HepG2 (cell line): Measurements from ENCODE around the gene TRIM54. TPM values are rescaled to one million over a fixed set of nuclear protein-coding genes. Genes with fewer than 3 reads are reported as not detected.

Experiments used
- ATAC-seq: fragments of 200-7000 bp; cut with Tn5 transposase; 3 replicates; pipeline ENCODE4 v1.9.1; 2020; ENCODE audit warnings: mild to moderate bottlenecking, moderate library complexity
- BruUV-seq: library from RNA; stranded (reverse); fragments of 400-500 nt; replicated peaks from 2 replicates; lab custom pipeline; 2021; lab: Mats Ljungman, UMichigan
- CTCF ChIA-PET: fragments of 300-600 bp; formaldehyde crosslinking; extraction: SDS; loops from one replicate; lab custom pipeline; 2021; ENCODE audit warnings: low total read pairs, inconsistent platforms, low intra/inter-chr PET ratio; lab: Yijun Ruan, JAX
- POLR2A ChIA-PET: fragments of 350-600 bp; sonication (Branson Sonifier 250); formaldehyde crosslinking; loops from one replicate; lab custom pipeline; 2020; ENCODE audit warnings: antibody characterized with exemption, inconsistent platforms; lab: Yijun Ruan, JAX
- DNase-seq: peaks from one replicate; pipeline ENCODE4 v3.0.0-alpha.2; 2015; ENCODE audit warnings: low spot score
- FAIRE-seq: peaks from 3 replicates; lab custom pipeline; 2011; peaks lifted over from hg19 to GRCh38; lab: Jason Lieb, UNC
- H2AFZ ChIP-seq: one replicate; pipeline ENCODE4 v1.6.1; 2011; ENCODE audit warnings: low read length, inconsistent platforms
- H3K27ac ChIP-seq: fragments of 300-600 bp; 3 replicates; pipeline ENCODE4 v1.8.0; 2011; ENCODE audit warnings: mixed run types, mild to moderate bottlenecking, mixed read lengths, low read length, inconsistent platforms; ENCODE audit not compliant: insufficient read depth; ENCODE audit errors: extremely low read length
- H3K27me3 ChIP-seq, 2 experiments: fragments of 200-600 bp in 1 of 2; 2 replicates in 1 of 2; 3 replicates in 1 of 2; pipeline versions ENCODE4 v1.6.0 to v1.8.0; 2011; ENCODE audit warnings: low read length in 2 of 2, mild to moderate bottlenecking in 2 of 2, moderate library complexity in 2 of 2, inconsistent platforms in 1 of 2; ENCODE audit not compliant: insufficient read depth in 2 of 2, control insufficient read depth in 1 of 2
- H3K36me3 ChIP-seq, 2 experiments: fragments of 200-600 bp in 1 of 2; replicated peaks in 1 of 2; 2 replicates in 1 of 2; 3 replicates in 1 of 2; pipeline versions ENCODE4 v1.5.1 to v1.8.0; 2011; ENCODE audit warnings: low read length in 2 of 2, inconsistent platforms in 1 of 2; ENCODE audit not compliant: insufficient read depth in 2 of 2, control insufficient read depth in 1 of 2
- H3K4me1 ChIP-seq: 2 replicates; pipeline ENCODE4 v1.5.1; 2012; ENCODE audit warnings: low read length, inconsistent platforms; ENCODE audit not compliant: insufficient read depth
- H3K4me2 ChIP-seq: 2 replicates; pipeline ENCODE4 v1.6.0; 2011; ENCODE audit warnings: low read depth, low read length, inconsistent platforms
- H3K4me3 ChIP-seq, 3 experiments: fragments of 200-600 bp in 1 of 3; sonication (generic), shearing (Covaris generic) in 1 of 3; replicated peaks in 1 of 3; 2 replicates each; pipeline ENCODE4 v1.5.1; 2011 to 2016; ENCODE audit warnings: low read length in 3 of 3, inconsistent platforms in 2 of 3, low read depth in 2 of 3, mild to moderate bottlenecking in 2 of 3, control low read depth in 1 of 3, mixed read lengths in 1 of 3; ENCODE audit not compliant: insufficient read depth in 1 of 3
- H3K79me2 ChIP-seq: one replicate; pipeline ENCODE4 v1.6.1; 2011; ENCODE audit warnings: low read length, inconsistent platforms; ENCODE audit not compliant: insufficient read depth
- H3K9ac ChIP-seq: 2 replicates; pipeline ENCODE4 v1.6.0; 2011; ENCODE audit warnings: mild to moderate bottlenecking, low read depth, low read length, inconsistent platforms; ENCODE audit not compliant: insufficient read depth
- H3K9me3 ChIP-seq: 2 replicates; pipeline ENCODE4 v1.5.1; 2012; ENCODE audit warnings: mild to moderate bottlenecking, low read length
- H4K20me1 ChIP-seq: 2 replicates; pipeline ENCODE4 v1.6.0; 2011; ENCODE audit warnings: inconsistent platforms, mild to moderate bottlenecking, low read length, moderate library complexity; ENCODE audit not compliant: insufficient read depth
- AKAP8 ChIP-seq: sonication (generic); formaldehyde crosslinking; IDR thresholded peaks from 2 replicates; pipeline ENCODE4 v1.5.1; 2020; ENCODE audit warnings: mild to moderate bottlenecking, missing genetic modification reagents
- EEA1 ChIP-seq: sonication (generic); formaldehyde crosslinking; IDR thresholded peaks from 2 replicates; pipeline ENCODE4 v1.5.1; 2020; ENCODE audit warnings: mild to moderate bottlenecking, missing genetic modification reagents, borderline replicate concordance
- FOSL1 ChIP-seq: sonication (generic); formaldehyde crosslinking; IDR thresholded peaks from 2 replicates; pipeline ENCODE4 v1.9.0; 2021; ENCODE audit warnings: missing genetic modification reagents, borderline replicate concordance
- FOXC1 ChIP-seq: sonication (generic); formaldehyde crosslinking; IDR thresholded peaks from 2 replicates; pipeline ENCODE4 v1.8.0; 2022; ENCODE audit warnings: mild to moderate bottlenecking, missing genetic modification reagents, borderline replicate concordance
- GATAD1 ChIP-seq: IDR thresholded peaks from 2 replicates; pipeline ENCODE4 v1.6.1; 2016; ENCODE audit warnings: missing genetic modification reagents, missing compliant biosample characterization
- NFE2L1 ChIP-seq: sonication (generic); formaldehyde crosslinking; IDR thresholded peaks from 2 replicates; pipeline ENCODE4 v1.4.0; 2020; ENCODE audit warnings: missing genetic modification reagents, mild to moderate bottlenecking, borderline replicate concordance
- PHF20 ChIP-seq: sonication (generic); formaldehyde crosslinking; IDR thresholded peaks from 2 replicates; pipeline ENCODE4 v1.5.0; 2020; ENCODE audit warnings: mild to moderate bottlenecking, missing genetic modification reagents
- RCOR2 ChIP-seq: IDR thresholded peaks from 2 replicates; pipeline ENCODE4 v1.6.1; 2016; ENCODE audit warnings: missing biosample characterization, missing genetic modification reagents
- ZBTB38 ChIP-seq: sonication (generic); formaldehyde crosslinking; IDR thresholded peaks from 2 replicates; pipeline ENCODE4 v1.5.1; 2020; ENCODE audit warnings: mild to moderate bottlenecking, missing genetic modification reagents
- ZFY ChIP-seq: sonication (generic); formaldehyde crosslinking; IDR thresholded peaks from 2 replicates; pipeline ENCODE4 v1.4.0; 2020; ENCODE audit warnings: missing genetic modification reagents
- ZNF224 ChIP-seq: sonication (generic); formaldehyde crosslinking; IDR thresholded peaks from 2 replicates; pipeline ENCODE4 v1.5.0; 2020; ENCODE audit warnings: mild to moderate bottlenecking, missing genetic modification reagents
- ZNF850 ChIP-seq: sonication (generic); formaldehyde crosslinking; conservative IDR thresholded peaks from 2 replicates; pipeline ENCODE4 v1.9.0; 2021; ENCODE audit warnings: mild to moderate bottlenecking, missing genetic modification reagents
- WGBS: methylation state at CpG from one replicate; pipeline ENCODE4 v1.1.6; 2017; ENCODE audit warnings: low lambda C conversion rate; 5-methylcytosine and 5-hydroxymethylcytosine counted together
- in situ Hi-C: cut with HindIII; loops from 2 replicates; pipeline ENCODE4 v1.10.0; 2017; ENCODE audit warnings: low pct_unique_long_range_greater_than_20kb; ENCODE audit not compliant: extremely low pct_ligation_motif_present
- intact Hi-C: fragments of 100-400 bp; cut with micrococcal nuclease; formaldehyde crosslinking; loops from one replicate; pipeline ENCODE4 v1.10.0; 2022; ENCODE audit not compliant: unreplicated experiment
- polyA plus RNA-seq, 8 experiments: library from polyadenylated mRNA; depleted of rRNA in 3 of 8; stranded (reverse) in 7 of 8; unstranded in 1 of 8; fragments of >200 nt; fragmentation: Illumina TruSeq in 4 of 8; extraction: Trizol in 4 of 8; gene quantifications; 2 replicates each; pipeline versions ENCODE4 v1.2.1 to v1.2.3, GENCODE V29; 2011 to 2016; ENCODE audit warnings: low read depth in 4 of 8, missing spikeins in 1 of 8, mixed read lengths in 1 of 8; ENCODE audit not compliant: insufficient read depth in 1 of 8
- total RNA-seq, 5 experiments: library from RNA; depleted of rRNA; stranded (reverse); fragments of >200 nt; fragmentation: Illumina TruSeq; extraction: Trizol; gene quantifications; 2 replicates each; pipeline ENCODE4 v1.2.3, GENCODE V29; 2016; ENCODE audit warnings: low read depth in 1 of 5
- TF ChIP-seq, protein P1 (sequence below): sonication (generic); formaldehyde crosslinking; IDR thresholded peaks from 2 replicates; pipeline ENCODE4 v1.4.0; 2020; ENCODE audit warnings: missing genetic modification reagents
- TF ChIP-seq, protein P2 (sequence below): sonication (generic); formaldehyde crosslinking; IDR thresholded peaks from 2 replicates; pipeline ENCODE4 v1.4.0; 2020; ENCODE audit warnings: missing genetic modification reagents
- TF ChIP-seq, protein P3 (sequence below): IDR thresholded peaks from 2 replicates; pipeline ENCODE4 v1.6.1; 2016; ENCODE audit warnings: mild to moderate bottlenecking

Gene TRIM54
- total and polyA plus RNA-seq, 2 of the 13 experiments (the other 11 are each of a cell fraction or from before 2014, with no cell fraction given), result 0.07 to 0.13 TPM

DNA sequence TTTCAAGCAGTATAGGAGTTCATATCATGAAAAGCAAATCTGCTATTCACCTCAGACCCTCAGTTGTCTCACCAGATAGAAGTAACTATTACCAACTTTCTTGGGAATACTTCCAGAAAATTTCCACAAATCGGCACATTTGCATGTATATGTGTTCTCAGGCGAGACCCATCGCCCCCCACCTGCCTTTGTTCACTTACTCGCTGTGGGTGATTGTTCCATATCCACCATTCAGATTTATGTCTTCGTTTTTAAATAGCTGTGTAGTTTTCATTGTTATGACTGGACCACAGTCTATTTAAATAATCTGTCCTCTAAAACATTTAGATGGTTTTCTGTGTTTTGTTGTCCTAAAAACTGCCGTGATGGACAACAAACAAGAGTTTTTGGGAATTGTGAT lies 3.3 kb downstream of the TRIM54 start (continued):
- TF ChIP-seq, protein P1, sequence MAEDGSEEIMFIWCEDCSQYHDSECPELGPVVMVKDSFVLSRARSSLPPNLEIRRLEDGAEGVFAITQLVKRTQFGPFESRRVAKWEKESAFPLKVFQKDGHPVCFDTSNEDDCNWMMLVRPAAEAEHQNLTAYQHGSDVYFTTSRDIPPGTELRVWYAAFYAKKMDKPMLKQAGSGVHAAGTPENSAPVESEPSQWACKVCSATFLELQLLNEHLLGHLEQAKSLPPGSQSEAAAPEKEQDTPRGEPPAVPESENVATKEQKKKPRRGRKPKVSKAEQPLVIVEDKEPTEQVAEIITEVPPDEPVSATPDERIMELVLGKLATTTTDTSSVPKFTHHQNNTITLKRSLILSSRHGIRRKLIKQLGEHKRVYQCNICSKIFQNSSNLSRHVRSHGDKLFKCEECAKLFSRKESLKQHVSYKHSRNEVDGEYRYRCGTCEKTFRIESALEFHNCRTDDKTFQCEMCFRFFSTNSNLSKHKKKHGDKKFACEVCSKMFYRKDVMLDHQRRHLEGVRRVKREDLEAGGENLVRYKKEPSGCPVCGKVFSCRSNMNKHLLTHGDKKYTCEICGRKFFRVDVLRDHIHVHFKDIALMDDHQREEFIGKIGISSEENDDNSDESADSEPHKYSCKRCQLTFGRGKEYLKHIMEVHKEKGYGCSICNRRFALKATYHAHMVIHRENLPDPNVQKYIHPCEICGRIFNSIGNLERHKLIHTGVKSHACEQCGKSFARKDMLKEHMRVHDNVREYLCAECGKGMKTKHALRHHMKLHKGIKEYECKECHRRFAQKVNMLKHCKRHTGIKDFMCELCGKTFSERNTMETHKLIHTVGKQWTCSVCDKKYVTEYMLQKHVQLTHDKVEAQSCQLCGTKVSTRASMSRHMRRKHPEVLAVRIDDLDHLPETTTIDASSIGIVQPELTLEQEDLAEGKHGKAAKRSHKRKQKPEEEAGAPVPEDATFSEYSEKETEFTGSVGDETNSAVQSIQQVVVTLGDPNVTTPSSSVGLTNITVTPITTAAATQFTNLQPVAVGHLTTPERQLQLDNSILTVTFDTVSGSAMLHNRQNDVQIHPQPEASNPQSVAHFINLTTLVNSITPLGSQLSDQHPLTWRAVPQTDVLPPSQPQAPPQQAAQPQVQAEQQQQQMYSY (CRISPR knock-in tag), result no peak
- TF ChIP-seq FOXC1 (CRISPR knock-in tag) (no peak), FOSL1 (CRISPR knock-in tag) (no peak)

DNA sequence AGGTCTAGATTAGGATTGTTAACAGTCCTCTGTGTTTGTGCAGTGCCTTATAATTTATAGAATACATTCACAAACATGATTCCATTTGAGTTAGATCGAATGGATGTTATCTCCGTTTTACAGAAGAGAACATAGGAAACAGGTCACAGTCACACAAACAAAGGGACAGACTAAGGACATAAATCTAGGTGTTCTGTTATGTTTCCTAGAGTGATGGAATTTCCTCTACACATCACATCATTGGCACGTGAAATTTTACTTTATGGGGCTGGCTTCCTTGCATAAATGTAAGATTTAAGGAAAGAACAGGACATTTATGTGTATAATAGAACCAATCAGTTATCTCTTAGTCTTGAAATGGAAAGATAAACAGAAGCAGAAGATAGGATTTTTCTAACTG lies 6.4 kb downstream of the TRIM54 start:
- POLR2A ChIA-PET, result no interaction called here
- ATAC-seq (no peak), FAIRE-seq (no peak), DNase-seq (no peak)
- Histone ChIP-seq H3K27me3 (no peaks in the 10 kb centered on the region), H3K4me1 (peaks cover 60% of the 10 kb centered on the region), H4K20me1 (no peaks in the 10 kb centered on the region), H2AFZ (no peak overlapping the region), H3K36me3 (no peaks in the 10 kb centered on the region), H3K9ac (no peak overlapping the region), H3K79me2 (no peaks in the 10 kb centered on the region), H3K4me2 (no peak overlapping the region), H3K27ac (no peak overlapping the region), H3K4me3 (no peak overlapping the region), H3K9me3 (no peaks in the 10 kb centered on the region)
- 13% methylated on average over 3 of the region's 3 CpGs for WGBS
- intact Hi-C loops (no loop called here), in situ Hi-C loops (loop anchor here (10.0 kb wide), 1 partner anchor 324 kb away; no protein-coding TSS in a partner anchor)
- BruUV-seq, result no TSS peak
- CTCF ChIA-PET, result no interaction called here
- TF ChIP-seq PHF20 (CRISPR knock-in tag) (no peak), RCOR2 (CRISPR knock-in tag) (no peak), ZFY (CRISPR knock-in tag) (no peak), EEA1 (CRISPR knock-in tag) (no peak), AKAP8 (CRISPR knock-in tag) (no peak), NFE2L1 (no peak), ZNF850 (no peak), GATAD1 (CRISPR knock-in tag) (no peak), ZNF224 (CRISPR knock-in tag) (no peak), ZBTB38 (CRISPR knock-in tag) (no peak)
- TF ChIP-seq, protein P2, sequence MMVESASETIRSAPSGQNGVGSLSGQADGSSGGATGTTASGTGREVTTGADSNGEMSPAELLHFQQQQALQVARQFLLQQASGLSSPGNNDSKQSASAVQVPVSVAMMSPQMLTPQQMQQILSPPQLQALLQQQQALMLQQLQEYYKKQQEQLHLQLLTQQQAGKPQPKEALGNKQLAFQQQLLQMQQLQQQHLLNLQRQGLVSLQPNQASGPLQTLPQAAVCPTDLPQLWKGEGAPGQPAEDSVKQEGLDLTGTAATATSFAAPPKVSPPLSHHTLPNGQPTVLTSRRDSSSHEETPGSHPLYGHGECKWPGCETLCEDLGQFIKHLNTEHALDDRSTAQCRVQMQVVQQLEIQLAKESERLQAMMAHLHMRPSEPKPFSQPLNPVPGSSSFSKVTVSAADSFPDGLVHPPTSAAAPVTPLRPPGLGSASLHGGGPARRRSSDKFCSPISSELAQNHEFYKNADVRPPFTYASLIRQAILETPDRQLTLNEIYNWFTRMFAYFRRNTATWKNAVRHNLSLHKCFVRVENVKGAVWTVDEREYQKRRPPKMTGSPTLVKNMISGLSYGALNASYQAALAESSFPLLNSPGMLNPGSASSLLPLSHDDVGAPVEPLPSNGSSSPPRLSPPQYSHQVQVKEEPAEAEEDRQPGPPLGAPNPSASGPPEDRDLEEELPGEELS (CRISPR knock-in tag), result no peak
- TF ChIP-seq, protein P3, sequence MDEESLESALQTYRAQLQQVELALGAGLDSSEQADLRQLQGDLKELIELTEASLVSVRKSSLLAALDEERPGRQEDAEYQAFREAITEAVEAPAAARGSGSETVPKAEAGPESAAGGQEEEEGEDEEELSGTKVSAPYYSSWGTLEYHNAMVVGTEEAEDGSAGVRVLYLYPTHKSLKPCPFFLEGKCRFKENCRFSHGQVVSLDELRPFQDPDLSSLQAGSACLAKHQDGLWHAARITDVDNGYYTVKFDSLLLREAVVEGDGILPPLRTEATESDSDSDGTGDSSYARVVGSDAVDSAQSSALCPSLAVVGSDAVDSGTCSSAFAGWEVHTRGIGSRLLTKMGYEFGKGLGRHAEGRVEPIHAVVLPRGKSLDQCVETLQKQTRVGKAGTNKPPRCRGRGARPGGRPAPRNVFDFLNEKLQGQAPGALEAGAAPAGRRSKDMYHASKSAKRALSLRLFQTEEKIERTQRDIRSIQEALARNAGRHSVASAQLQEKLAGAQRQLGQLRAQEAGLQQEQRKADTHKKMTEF (CRISPR knock-in tag), result no peak
